B cell (primary cell): ENCODE measurements around the gene AHCY.

ENCODE experiments used
- CTCF ChIP-seq: fragments of 200-600 bp; IDR thresholded peaks from one replicate; pipeline ENCODE4 v1.8.0; 2022; ENCODE audit warnings: antibody characterized with exemption, mild to moderate bottlenecking
- EZH2 ChIP-seq: IDR thresholded peaks from 2 replicates; pipeline ENCODE4 v1.6.1; 2012; ENCODE audit warnings: borderline replicate concordance, low read depth, mild to moderate bottlenecking, moderate library complexity, low read length; ENCODE audit not compliant: insufficient read depth, poor library complexity, severe bottlenecking

GRCh38 chr20:34343458-34344211 is 40.5 kb upstream of the AHCY start:
- TF ChIP-seq EZH2: no peak
- no peak for TF ChIP-seq CTCF
